Measurements from ENCODE around the gene MRPL19. TPM values are rescaled to one million over a fixed set of nuclear protein-coding genes. Genes with fewer than 3 reads are reported as not detected.

MRPL19 gene
- total RNA-seq, 2 donors from 2014 or later = 34.1 to 47.5 TPM

- no peak for TF ChIP-seq POLR2A (IDR thresholded peaks at IDR 0.05)
- no peak for TF ChIP-seq CTCF (IDR thresholded peaks at IDR 0.05)
- no peak for TF ChIP-seq POLR2AphosphoS5 (IDR thresholded peaks at IDR 0.05)
- H3K4me1 ChIP-seq (replicated peaks) = no peaks in the 10 kb centered on the region
- H3K27me3 ChIP-seq (replicated peaks; ENCODE audit: insufficient read depth) = no peaks in the 10 kb centered on the region
- H3K27ac ChIP-seq = no peak overlapping the region
- DNase-seq (ENCODE audit: low spot score) = no peak
- 30% methylated on average over 5 of the region's 5 CpGs for WGBS
- no peaks in the 10 kb centered on the region for H3K36me3 ChIP-seq
- intact Hi-C loops (cut with DNase I) = no loop called here
- no peaks in the 10 kb centered on the region for H3K9me3 ChIP-seq
- no peak overlapping the region for H3K4me3 ChIP-seq
These were observed 83.3 kb downstream of the MRPL19 start for GRCh38 chr2:75729861-75730260.

GRCh38 chr2:75736276-75736675 is 89.7 kb downstream of the MRPL19 start:
- Histone ChIP-seq H3K4me3 (no peak overlapping the region), H3K36me3 (no peaks in the 10 kb centered on the region), H3K9me3 (no peaks in the 10 kb centered on the region), H3K27me3 (replicated peaks; ENCODE audit: insufficient read depth) (no peaks in the 10 kb centered on the region), H3K4me1 (replicated peaks) (no peaks in the 10 kb centered on the region), H3K27ac (no peak overlapping the region)
- DNase-seq (ENCODE audit: low spot score) = no peak
- TF ChIP-seq POLR2AphosphoS5 (IDR thresholded peaks at IDR 0.05) = no peak
- 42% methylated on average over 4 of the region's 4 CpGs for WGBS
- intact Hi-C loops (cut with DNase I) = no loop called here

GRCh38 chr2:75737961-75738360 is 91.4 kb downstream of the MRPL19 start:
- Histone ChIP-seq H3K27me3 (replicated peaks; ENCODE audit: insufficient read depth) (no peaks in the 10 kb centered on the region), H3K9me3 (no peaks in the 10 kb centered on the region), H3K4me3 (no peak overlapping the region), H3K4me1 (replicated peaks) (no peaks in the 10 kb centered on the region), H3K27ac (no peak overlapping the region), H3K36me3 (no peaks in the 10 kb centered on the region)
- 93% methylated on average over 1 of the region's 1 CpG for WGBS
- TF ChIP-seq CTCF (IDR thresholded peaks at IDR 0.05) = no peak
- TF ChIP-seq POLR2AphosphoS5 (IDR thresholded peaks at IDR 0.05) = no peak
- TF ChIP-seq POLR2A (IDR thresholded peaks at IDR 0.05) = no peak
- intact Hi-C loops (cut with DNase I) = no loop called here
- DNase-seq (ENCODE audit: low spot score) = no peak

Small RNAs within 50 kb of the gene (small RNA-seq; reads per million reads assigned to genes)
- 0 reads per million in 2 donors for gene RF00012

Other genes with a start within 250 kb of the MRPL19 start
- 10 to 100 TPM in 1 of 2 donors, 1 to 10 TPM in 1; 9.7 to 16.9 TPM for gene EVA1A, start 85.8 kb upstream of the MRPL19 start, total RNA-seq
- gene GCFC2, start 64.1 kb downstream of the MRPL19 start, total RNA-seq = 10 to 100 TPM; 14.6 to 38.9 TPM